DND-41 (cell line): ENCODE data around the gene NOL11.

Experiments used
- ATAC-seq: fragments of 200-7000 bp; cut with Tn5 transposase; 3 replicates; pipeline ENCODE4 v1.9.1; 2021; ENCODE audit warnings: low read depth; ENCODE audit not compliant: insufficient read depth
- DNase-seq: peaks from one replicate; pipeline ENCODE4 v3.0.0-alpha.2; 2020
- H2AFZ ChIP-seq: 2 replicates; pipeline ENCODE4 v1.6.0; 2012; ENCODE audit warnings: low read depth, low read length
- H3K27ac ChIP-seq: 2 replicates; pipeline ENCODE4 v1.5.1; 2012; ENCODE audit warnings: low read length, inconsistent platforms
- H3K27me3 ChIP-seq: fragments of 200-600 bp; sonication (generic); 2 replicates; pipeline ENCODE4 v1.6.0; 2012; ENCODE audit warnings: low read length, mild to moderate bottlenecking, inconsistent platforms; ENCODE audit not compliant: insufficient read depth, poor library complexity
- H3K36me3 ChIP-seq: 2 replicates; pipeline ENCODE4 v1.5.1; 2012; ENCODE audit warnings: low read length, inconsistent platforms; ENCODE audit not compliant: insufficient read depth
- H3K4me1 ChIP-seq: 2 replicates; pipeline ENCODE4 v1.5.1; 2012; ENCODE audit warnings: mild to moderate bottlenecking, low read length; ENCODE audit not compliant: insufficient read depth
- H3K4me2 ChIP-seq: 2 replicates; pipeline ENCODE4 v1.6.0; 2012; ENCODE audit warnings: mild to moderate bottlenecking, moderate library complexity, low read length, inconsistent platforms; ENCODE audit not compliant: insufficient read depth
- H3K4me3 ChIP-seq, 2 experiments: fragments of 200-600 bp in 1 of 2; shearing (Covaris generic) in 1 of 2; 2 replicates each; pipeline ENCODE4 v1.5.1; 2012 to 2016; ENCODE audit warnings: inconsistent platforms in 2 of 2, low read length in 2 of 2, mild to moderate bottlenecking in 2 of 2, low read depth in 1 of 2, moderate library complexity in 1 of 2
- H3K79me2 ChIP-seq: 2 replicates; pipeline ENCODE4 v1.6.0; 2012; ENCODE audit warnings: low read length, inconsistent platforms; ENCODE audit not compliant: insufficient read depth
- H3K9ac ChIP-seq: 2 replicates; pipeline ENCODE4 v1.6.0; 2012; ENCODE audit warnings: low read depth, mild to moderate bottlenecking, inconsistent platforms, low read length, moderate library complexity
- H3K9me3 ChIP-seq: 2 replicates; pipeline ENCODE4 v1.5.1; 2012; ENCODE audit warnings: low read length, moderate library complexity, mild to moderate bottlenecking, inconsistent platforms; ENCODE audit not compliant: insufficient read depth, severe bottlenecking
- H4K20me1 ChIP-seq: 2 replicates; pipeline ENCODE4 v1.6.0; 2012; ENCODE audit warnings: low read length; ENCODE audit not compliant: insufficient read depth
- EZH2 ChIP-seq: IDR thresholded peaks from 3 replicates; pipeline ENCODE4 v1.6.1; 2012; ENCODE audit warnings: borderline replicate concordance, low read depth, mild to moderate bottlenecking, moderate library complexity, low read length, inconsistent platforms; ENCODE audit not compliant: severe bottlenecking
- TF ChIP-seq, protein P1 (sequence below): IDR thresholded peaks from 2 replicates; pipeline ENCODE4 v1.5.1; 2012; ENCODE audit warnings: borderline replicate concordance, low read length, moderate library complexity, mild to moderate bottlenecking; ENCODE audit not compliant: poor library complexity, severe bottlenecking; ENCODE audit errors: extremely low read depth

NOL11 gene

DNA sequence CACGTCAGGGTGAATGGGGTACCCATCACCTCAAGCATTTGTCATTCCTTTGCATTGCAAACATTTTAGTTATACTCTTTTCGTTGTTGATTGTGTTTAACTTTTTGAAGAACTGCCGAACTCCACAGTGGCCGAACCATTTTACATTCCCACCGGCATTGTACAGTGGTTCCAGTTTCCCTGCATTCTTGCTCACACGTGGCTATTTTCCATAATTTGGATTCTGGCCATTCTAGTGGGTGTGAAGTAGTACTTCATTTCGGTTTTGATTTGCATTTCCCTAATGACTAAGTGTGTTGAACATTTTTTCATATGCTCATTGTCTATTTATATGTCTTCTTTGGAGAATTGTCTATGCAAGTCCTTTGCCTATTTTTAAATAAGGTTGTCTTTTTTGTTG lies 13.0 kb downstream of the NOL11 start:
- Histone ChIP-seq H3K36me3 (peaks cover 89% of the 10 kb centered on the region), H3K4me2 (no peak overlapping the region), H3K27ac (no peak overlapping the region), H4K20me1 (no peaks in the 10 kb centered on the region; the same call in 1 of the 2 replicates), H3K9me3 (no peaks in the 10 kb centered on the region), H2AFZ (no peak overlapping the region), H3K4me1 (no peaks in the 10 kb centered on the region), H3K79me2 (peaks cover 47% of the 10 kb centered on the region), H3K9ac (no peak overlapping the region), H3K27me3 (no peaks in the 10 kb centered on the region), H3K4me3 (no peak overlapping the region)
- TF ChIP-seq EZH2: no peak
- TF ChIP-seq, protein P1, sequence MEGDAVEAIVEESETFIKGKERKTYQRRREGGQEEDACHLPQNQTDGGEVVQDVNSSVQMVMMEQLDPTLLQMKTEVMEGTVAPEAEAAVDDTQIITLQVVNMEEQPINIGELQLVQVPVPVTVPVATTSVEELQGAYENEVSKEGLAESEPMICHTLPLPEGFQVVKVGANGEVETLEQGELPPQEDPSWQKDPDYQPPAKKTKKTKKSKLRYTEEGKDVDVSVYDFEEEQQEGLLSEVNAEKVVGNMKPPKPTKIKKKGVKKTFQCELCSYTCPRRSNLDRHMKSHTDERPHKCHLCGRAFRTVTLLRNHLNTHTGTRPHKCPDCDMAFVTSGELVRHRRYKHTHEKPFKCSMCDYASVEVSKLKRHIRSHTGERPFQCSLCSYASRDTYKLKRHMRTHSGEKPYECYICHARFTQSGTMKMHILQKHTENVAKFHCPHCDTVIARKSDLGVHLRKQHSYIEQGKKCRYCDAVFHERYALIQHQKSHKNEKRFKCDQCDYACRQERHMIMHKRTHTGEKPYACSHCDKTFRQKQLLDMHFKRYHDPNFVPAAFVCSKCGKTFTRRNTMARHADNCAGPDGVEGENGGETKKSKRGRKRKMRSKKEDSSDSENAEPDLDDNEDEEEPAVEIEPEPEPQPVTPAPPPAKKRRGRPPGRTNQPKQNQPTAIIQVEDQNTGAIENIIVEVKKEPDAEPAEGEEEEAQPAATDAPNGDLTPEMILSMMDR: no peak
- no peak for ATAC-seq
- DNase-seq: no peak

DNA sequence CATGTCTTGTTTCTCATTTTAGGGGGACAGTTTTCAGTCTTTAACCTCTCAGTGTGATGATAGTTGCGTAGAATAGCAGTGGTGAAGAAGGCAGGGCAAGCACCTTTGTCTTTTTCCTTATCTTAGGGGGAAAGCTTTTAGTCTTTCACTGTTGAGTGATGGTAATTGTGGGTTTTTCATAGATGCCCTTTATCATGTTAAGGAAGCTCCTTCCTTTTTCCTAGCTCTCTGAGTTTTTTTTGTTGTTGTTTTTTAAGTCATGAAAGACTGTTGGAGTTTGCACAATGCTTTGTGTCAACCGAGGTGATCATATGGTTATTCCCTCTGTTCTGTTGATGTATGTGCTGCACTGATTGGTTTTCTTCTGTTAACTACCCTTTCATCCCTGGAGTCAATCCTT lies 15.7 kb downstream of the NOL11 start:
- Histone ChIP-seq H3K4me1 (no peaks in the 10 kb centered on the region), H3K9me3 (no peaks in the 10 kb centered on the region), H4K20me1 (no peaks in the 10 kb centered on the region; the same call in 1 of the 2 replicates), H3K27ac (no peak overlapping the region), H3K4me3 (no peak overlapping the region), H3K27me3 (no peaks in the 10 kb centered on the region), H3K36me3 (peaks cover 91% of the 10 kb centered on the region), H3K9ac (no peak overlapping the region), H3K4me2 (no peak overlapping the region), H3K79me2 (peaks cover 40% of the 10 kb centered on the region), H2AFZ (no peak overlapping the region)
- DNase-seq (no peak), ATAC-seq (no peak)
- TF ChIP-seq EZH2: no peak
- TF ChIP-seq, protein P1: no peak

DNA sequence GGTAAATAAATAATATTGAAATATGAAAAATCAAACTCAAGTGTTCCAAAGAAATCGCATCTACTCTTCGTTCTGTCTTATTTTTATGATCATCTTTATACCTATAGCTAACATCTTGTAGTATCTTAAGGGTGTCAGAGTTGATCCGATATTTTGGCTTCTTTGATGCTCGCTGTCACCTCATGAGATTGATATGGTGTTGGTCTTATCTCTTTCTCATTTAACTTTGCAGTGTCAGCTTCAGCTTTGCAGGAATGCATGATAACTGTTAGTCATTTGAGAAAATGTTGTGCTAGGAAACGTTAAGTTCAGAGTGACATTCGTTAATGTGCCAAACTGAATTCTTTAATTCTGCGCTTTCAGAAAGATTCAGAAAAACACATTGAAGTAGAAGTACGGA lies 19.4 kb downstream of the NOL11 start:
- Histone ChIP-seq H3K27ac (no peak overlapping the region), H3K4me3 (no peak overlapping the region), H3K4me2 (no peak overlapping the region), H3K36me3 (peaks cover 91% of the 10 kb centered on the region), H3K79me2 (peaks cover 15% of the 10 kb centered on the region; the same call in 1 of the 2 replicates), H4K20me1 (no peaks in the 10 kb centered on the region; the same call in 1 of the 2 replicates), H3K9ac (no peak overlapping the region), H3K4me1 (no peaks in the 10 kb centered on the region), H2AFZ (no peak overlapping the region), H3K27me3 (no peaks in the 10 kb centered on the region), H3K9me3 (no peaks in the 10 kb centered on the region)
- TF ChIP-seq EZH2: no peak
- TF ChIP-seq, protein P1: no peak
- ATAC-seq (no peak), DNase-seq (no peak)

DNA sequence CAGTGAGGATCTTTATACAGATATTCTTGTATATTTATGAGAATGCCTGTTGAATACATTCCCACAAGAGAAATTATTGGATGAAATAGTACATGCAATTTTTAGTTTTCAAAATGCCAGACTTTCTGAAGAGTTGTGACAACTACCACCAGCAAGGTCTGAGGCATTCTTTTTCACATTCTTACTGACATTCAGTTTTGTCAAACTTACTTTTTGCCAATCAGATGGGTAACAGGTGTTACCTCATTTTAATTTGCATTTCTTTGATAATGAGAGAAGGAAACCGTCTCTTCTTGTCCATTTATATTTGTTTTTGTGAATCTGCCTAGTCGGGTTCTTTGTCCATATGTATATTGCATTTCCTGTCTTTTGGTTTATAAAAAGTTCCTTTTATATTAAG lies 24.3 kb downstream of the NOL11 start:
- H3K4me2 ChIP-seq: no peak overlapping the region
- no peak overlapping the region for H3K4me3 ChIP-seq
- TF ChIP-seq EZH2: no peak
- TF ChIP-seq, protein P1: no peak
- no peak overlapping the region for H2AFZ ChIP-seq
- no peak for DNase-seq
- H3K27ac ChIP-seq: no peak overlapping the region
- no peak overlapping the region for H3K9ac ChIP-seq
- no peaks in the 10 kb centered on the region for H3K27me3 ChIP-seq
- no peaks in the 10 kb centered on the region for H3K9me3 ChIP-seq
- peaks cover 94% of the 10 kb centered on the region for H3K36me3 ChIP-seq
- H4K20me1 ChIP-seq: no peaks in the 10 kb centered on the region
- H3K4me1 ChIP-seq: no peaks in the 10 kb centered on the region
- no peak for ATAC-seq
- H3K79me2 ChIP-seq: no peaks in the 10 kb centered on the region
